H1 (cell line): ENCODE data around the gene RNF168. TPM values are rescaled to one million over a fixed set of nuclear protein-coding genes. Genes with fewer than 3 reads are reported as not detected.

Experiments
- BACH1 ChIP-seq: IDR thresholded peaks from 2 replicates; pipeline ENCODE4 v1.6.1; 2012; ENCODE audit warnings: low read length, improper control_type of control experiment
- CHD1 ChIP-seq: IDR thresholded peaks from 2 replicates; pipeline ENCODE4 v1.6.1; 2012; ENCODE audit warnings: low read depth, low read length, improper control_type of control experiment
- CREB1 ChIP-seq: IDR thresholded peaks from 2 replicates; pipeline ENCODE4 v1.6.1; 2012; ENCODE audit warnings: inconsistent platforms
- GABPA ChIP-seq: IDR thresholded peaks from 2 replicates; pipeline ENCODE4 v1.6.1; 2011; ENCODE audit warnings: mild to moderate bottlenecking, low read length, moderate library complexity, borderline replicate concordance; ENCODE audit not compliant: insufficient read depth
- GTF2F1 ChIP-seq: IDR thresholded peaks from 2 replicates; pipeline ENCODE4 v1.6.1; 2012; ENCODE audit warnings: low read depth, low read length, improper control_type of control experiment, borderline replicate concordance
- HDAC2 ChIP-seq, 2 experiments: fragments of 300-600 bp in 1 of 2; sonication (generic) in 1 of 2; IDR thresholded peaks; 2 replicates each; pipeline ENCODE4 v1.6.1; 2011 to 2012; ENCODE audit warnings: low read depth in 2 of 2, low read length in 2 of 2, mild to moderate bottlenecking in 2 of 2, moderate library complexity in 2 of 2, borderline replicate concordance in 1 of 2, inconsistent platforms in 1 of 2
- KDM4A ChIP-seq: IDR thresholded peaks from one replicate; pipeline ENCODE4 v1.7.1; 2012; ENCODE audit warnings: low read depth, mild to moderate bottlenecking, moderate library complexity, low read length, inconsistent platforms; ENCODE audit not compliant: severe bottlenecking
- MAFK ChIP-seq: IDR thresholded peaks from 2 replicates; pipeline ENCODE4 v1.6.1; 2012; ENCODE audit warnings: low read depth, mild to moderate bottlenecking, improper control_type of control experiment, low read length
- NANOG ChIP-seq: IDR thresholded peaks from 2 replicates; pipeline ENCODE4 v1.6.1; 2011; ENCODE audit warnings: low read length, low read depth, mild to moderate bottlenecking, inconsistent platforms; ENCODE audit not compliant: insufficient read depth, poor library complexity, severe bottlenecking
- NRF1 ChIP-seq: IDR thresholded peaks from 2 replicates; pipeline ENCODE4 v1.6.1; 2011; ENCODE audit warnings: mild to moderate bottlenecking, low read depth, low read length, improper control_type of control experiment
- POLR2A ChIP-seq, 2 experiments: IDR thresholded peaks; 1 replicate in 1 of 2; 2 replicates in 1 of 2; pipeline ENCODE4 v1.6.1; 2011; ENCODE audit warnings: low read depth in 2 of 2, low read length in 2 of 2, mild to moderate bottlenecking in 2 of 2; ENCODE audit errors: control extremely low read depth in 1 of 2
- POLR2AphosphoS5 ChIP-seq: IDR thresholded peaks from 2 replicates; pipeline ENCODE4 v1.6.1; 2011; ENCODE audit warnings: low read depth, low read length
- RFX5 ChIP-seq: IDR thresholded peaks from 2 replicates; pipeline ENCODE4 v1.6.1; 2011; ENCODE audit warnings: low read depth, low read length, improper control_type of control experiment, borderline replicate concordance
- SIN3A ChIP-seq, 2 experiments: IDR thresholded peaks in 1 of 2; conservative IDR thresholded peaks in 1 of 2; 2 replicates each; pipeline ENCODE4 v1.6.1; 2011 to 2012; ENCODE audit warnings: low read length in 2 of 2, improper control_type of control experiment in 1 of 2, low read depth in 1 of 2, mild to moderate bottlenecking in 1 of 2
- SIX5 ChIP-seq: IDR thresholded peaks from 2 replicates; pipeline ENCODE4 v1.6.1; 2011; ENCODE audit warnings: mild to moderate bottlenecking, low read depth, low read length
- SP2 ChIP-seq: IDR thresholded peaks from 2 replicates; pipeline ENCODE4 v1.6.1; 2012; ENCODE audit warnings: mild to moderate bottlenecking, low read length, inconsistent platforms
- SRF ChIP-seq: IDR thresholded peaks from 2 replicates; pipeline ENCODE4 v1.6.1; 2011; ENCODE audit warnings: mild to moderate bottlenecking, low read depth, low read length, moderate library complexity
- TAF1 ChIP-seq: IDR thresholded peaks from 2 replicates; pipeline ENCODE4 v1.6.1; 2011; ENCODE audit warnings: mild to moderate bottlenecking, low read depth, low read length
- TAF7 ChIP-seq: optimal IDR thresholded peaks from 2 replicates; pipeline ENCODE3; 2011; ENCODE audit warnings: low read depth, mild to moderate bottlenecking, inconsistent platforms, low read length, moderate library complexity, borderline replicate concordance
- TEAD4 ChIP-seq: IDR thresholded peaks from 2 replicates; pipeline ENCODE4 v1.6.1; 2012; ENCODE audit warnings: low read depth, low read length, inconsistent platforms, mixed read lengths
- ZNF274 ChIP-seq: IDR thresholded peaks from 2 replicates; pipeline ENCODE4 v1.7.0; 2012; ENCODE audit warnings: low read length, borderline replicate concordance; ENCODE audit errors: extremely low read depth
- polyA plus RNA-seq, 7 experiments: library from polyadenylated mRNA; depleted of rRNA in 3 of 7; stranded (reverse) in 5 of 7; unstranded in 2 of 7; fragments of >200 nt in 5 of 7; fragments of 200-250 nt in 2 of 7; gene quantifications; 1 replicate in 5 of 7; 2 replicates in 1 of 7; 4 replicates in 1 of 7; pipeline versions ENCODE4 v1.2.1 to v1.2.3, GENCODE V29; 2011 to 2013; ENCODE audit warnings: missing spikeins in 2 of 7, mixed read lengths in 2 of 7
- total RNA-seq: library from RNA; stranded (reverse); fragmentation: NEBNext Ultra II Directional; extraction: Animal tissue kit (Norgen Biotek cat#: 25700); gene quantifications from 2 replicates; pipeline ENCODE4 v1.2.1, GENCODE V29; 2021
- TF ChIP-seq, protein P1 (sequence below): IDR thresholded peaks from 2 replicates; pipeline ENCODE4 v1.6.1; 2012; ENCODE audit warnings: low read length, inconsistent platforms
- TF ChIP-seq, protein P2 (sequence below): IDR thresholded peaks from 2 replicates; pipeline ENCODE4 v1.6.1; 2012; ENCODE audit warnings: inconsistent platforms

Gene RNF168
- total and polyA plus RNA-seq, 2 of the 8 experiments (the other 6 are each of a cell fraction or from before 2014, with no cell fraction given) = 6.3 to 63.5 TPM

DNA sequence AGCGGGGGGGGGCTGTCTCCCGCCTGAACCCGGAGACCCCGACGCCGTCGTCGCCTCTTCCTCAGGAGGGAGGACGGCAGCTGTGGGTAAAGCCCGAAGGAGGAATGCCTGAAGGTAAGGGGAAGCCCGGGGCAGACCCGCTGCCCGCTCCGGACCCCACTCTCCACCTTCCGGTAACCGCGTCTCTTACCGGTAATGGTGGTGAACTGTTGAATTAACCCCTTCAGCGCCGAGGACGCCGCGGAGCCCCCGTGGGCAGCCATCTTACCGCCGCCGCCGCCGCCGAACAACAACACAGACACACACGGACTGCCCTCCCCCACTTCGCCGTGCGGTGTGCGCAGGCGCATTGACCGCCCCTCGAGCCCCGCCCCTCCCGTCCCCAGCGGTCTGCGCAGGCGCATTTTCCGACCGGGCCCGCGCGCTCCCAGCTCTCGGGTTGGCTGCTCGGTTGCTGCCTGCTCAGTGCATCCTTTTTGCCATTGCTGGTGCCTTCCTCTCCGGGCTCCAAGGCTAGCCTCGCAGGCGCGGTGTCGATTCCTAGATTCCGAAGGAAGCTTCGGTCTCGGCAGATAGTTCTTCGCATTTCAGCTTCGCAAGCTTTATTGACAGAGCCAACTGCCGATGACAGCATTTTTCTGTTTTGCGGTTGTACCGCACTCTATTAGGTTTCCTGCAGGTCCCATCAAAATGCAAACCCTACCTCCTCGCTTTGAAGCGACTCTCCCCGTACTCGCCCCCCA lies 71.3 kb downstream of the RNF168 start, which contains the start of gene UBXN7 (continued):
- TF ChIP-seq GABPA (no peak), CHD1 (no peak), NANOG (no peak), POLR2AphosphoS5 (peak; percentile 75), SIN3A (conservative IDR thresholded peaks at IDR 0.05 in 1 of 2, IDR thresholded peaks at IDR 0.05 in 1 of 2; ENCODE audit: low read depth in 1 of 2, low read length in 2 of 2) (peak; percentile 40; a peak in 3 of 4 replicates), HDAC2 (IDR thresholded peaks at IDR 0.05; ENCODE audit: borderline replicate concordance in 1 of 2, low read depth in 2 of 2, low read length in 2 of 2) (no peak; a peak in 1 of 4 replicates), POLR2A (IDR thresholded peaks at IDR 0.05; ENCODE audit: control extremely low read depth in 1 of 2, low read depth in 2 of 2, low read length in 2 of 2) (peak; percentile 78 to 89), TEAD4 (no peak; the same call in 1 of the 2 replicates), RFX5 (no peak), SP2 (no peak), TAF1 (peak; percentile 87), MAFK (no peak), NRF1 (peak; percentile 73), CREB1 (peak; percentile 29), SIX5 (no peak), ZNF274 (no peak), TAF7 (peak; percentile 64), GTF2F1 (no peak), BACH1 (no peak), SRF (no peak), KDM4A (peak; percentile 56)
- TF ChIP-seq, protein P1, sequence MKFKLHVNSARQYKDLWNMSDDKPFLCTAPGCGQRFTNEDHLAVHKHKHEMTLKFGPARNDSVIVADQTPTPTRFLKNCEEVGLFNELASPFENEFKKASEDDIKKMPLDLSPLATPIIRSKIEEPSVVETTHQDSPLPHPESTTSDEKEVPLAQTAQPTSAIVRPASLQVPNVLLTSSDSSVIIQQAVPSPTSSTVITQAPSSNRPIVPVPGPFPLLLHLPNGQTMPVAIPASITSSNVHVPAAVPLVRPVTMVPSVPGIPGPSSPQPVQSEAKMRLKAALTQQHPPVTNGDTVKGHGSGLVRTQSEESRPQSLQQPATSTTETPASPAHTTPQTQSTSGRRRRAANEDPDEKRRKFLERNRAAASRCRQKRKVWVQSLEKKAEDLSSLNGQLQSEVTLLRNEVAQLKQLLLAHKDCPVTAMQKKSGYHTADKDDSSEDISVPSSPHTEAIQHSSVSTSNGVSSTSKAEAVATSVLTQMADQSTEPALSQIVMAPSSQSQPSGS = no peak
- TF ChIP-seq, protein P2, sequence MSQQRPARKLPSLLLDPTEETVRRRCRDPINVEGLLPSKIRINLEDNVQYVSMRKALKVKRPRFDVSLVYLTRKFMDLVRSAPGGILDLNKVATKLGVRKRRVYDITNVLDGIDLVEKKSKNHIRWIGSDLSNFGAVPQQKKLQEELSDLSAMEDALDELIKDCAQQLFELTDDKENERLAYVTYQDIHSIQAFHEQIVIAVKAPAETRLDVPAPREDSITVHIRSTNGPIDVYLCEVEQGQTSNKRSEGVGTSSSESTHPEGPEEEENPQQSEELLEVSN = peak; percentile 28; the same call in 1 of the 2 replicates
